DMS53 (cell line): ENCODE results near the gene TMEM116.

Source experiments
- DNase-seq: peaks from one replicate; lab custom pipeline; 2025; lab: John Stamatoyannopoulos, UW

TMEM116 gene

DNA sequence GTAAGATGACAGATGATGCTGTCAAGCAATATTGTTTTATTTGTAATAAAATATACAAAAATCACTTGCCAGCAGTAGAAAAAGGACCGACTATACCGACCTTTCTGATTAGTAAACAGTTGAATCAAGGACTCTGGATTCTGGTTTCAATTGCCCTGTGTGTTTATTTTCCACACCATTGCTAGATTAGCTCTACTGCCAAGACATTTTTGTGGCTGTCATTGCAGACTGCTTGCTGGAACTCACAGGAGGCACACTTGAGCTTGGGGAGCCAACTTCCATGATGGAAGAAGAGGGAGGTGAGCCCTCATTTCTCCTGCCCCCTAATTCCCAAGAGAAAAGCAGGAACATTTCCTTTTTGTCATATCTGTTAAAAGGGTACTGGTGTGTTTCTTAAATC, 119.7 kb downstream of the TMEM116 start:
- no peak for DNase-seq

GRCh38 chr12:111887926-111888745, 124.8 kb downstream of the TMEM116 start:
- DNase-seq, result no peak

- DNase-seq, result no peak
Observed at GRCh38 chr12:111886662-111887545, 126.1 kb downstream of the TMEM116 start.

DNA sequence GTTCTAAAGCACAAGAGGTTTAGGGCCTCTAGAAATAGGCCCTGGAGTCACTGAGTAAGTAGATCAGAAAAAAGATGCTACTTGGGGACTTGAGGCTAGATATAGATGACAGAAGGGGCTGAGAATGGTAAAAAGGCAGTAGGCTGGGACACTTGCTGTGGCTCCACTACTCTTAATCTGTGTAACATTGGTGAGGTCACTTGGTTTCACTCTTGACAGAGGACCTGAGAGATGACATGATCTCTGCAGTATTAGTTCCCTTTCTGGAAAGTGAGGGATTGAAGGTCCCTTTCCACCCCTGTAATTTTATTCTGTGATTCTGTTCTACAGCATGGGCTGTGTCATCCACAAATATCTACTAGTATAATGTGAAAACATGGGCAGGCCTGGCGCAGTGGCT, 131.2 kb downstream of the TMEM116 start:
- DNase-seq, result no peak
